Measurements from ENCODE around the gene PRDX5. TPM values are rescaled to one million over a fixed set of nuclear protein-coding genes. Genes with fewer than 3 reads are reported as not detected.
A peak's percentile ranks its signal among the peaks of the same experiment; 100 is the strongest.
"Not testable (repeated sequence)": the region's sequence is repeated elsewhere in the genome, so short reads cannot be mapped to it uniquely, and the experiment has no call there.

PRDX5 gene
- total RNA-seq, 2 experiments from 2014 or later = 103 to 105 TPM

GRCh38 chr11:64306563-64306875, 11.4 kb upstream of the PRDX5 start:
- no peak for TF ChIP-seq CTCF (IDR thresholded peaks at IDR 0.05)
- Mint-ChIP-seq H3K27ac (peak overlapping the region; percentile 89), H3K4me1 (ENCODE audit: low read depth) (peaks cover 28% of the 10 kb centered on the region), H3K9me3 (no peaks in the 10 kb centered on the region), H3K36me3 (ENCODE audit: low read depth) (peaks cover 21% of the 10 kb centered on the region), H3K27me3 (peaks cover 4% of the 10 kb centered on the region), H3K4me3 (peak overlapping the region; percentile 90)
- CTCF ChIA-PET = interaction anchor here (1.4 to 6.0 kb wide), 2 partner anchors 11 to 55 kb away, joined by 4 to 29 read pairs; partner anchors contain the start of genes PLCB3, PRDX5 and TRMT112
- DNase-seq (no peak), ATAC-seq (no peak)
- POLR2A ChIA-PET = interaction anchor here (0.8 to 4.8 kb wide), 3 partner anchors 10 to 35 kb away, joined by 3 to 35 read pairs (median 3); partner anchors contain the start of genes CCDC88B, PRDX5 and TRMT112
- intact Hi-C loops (cut with micrococcal nuclease) = loop anchor here (10.0 kb wide), 1 partner anchor 62 kb away; the partner anchor contains the start of genes FKBP2 and PPP1R14B

GRCh38 chr11:64306876-64307622, 10.9 kb upstream of the PRDX5 start:
- peak overlapping the region; percentile 90 for H3K4me3 Mint-ChIP-seq
- ChIA-PET CTCF (interaction anchor here (1.1 to 6.0 kb wide), 3 partner anchors 10 to 55 kb away, joined by 3 to 29 read pairs (median 4); partner anchors contain the start of genes PLCB3, PRDX5 and TRMT112), POLR2A (interaction anchor here (0.8 to 4.8 kb wide), 3 partner anchors 10 to 34 kb away, joined by 3 to 35 read pairs (median 3); partner anchors contain the start of genes CCDC88B, PRDX5 and TRMT112)
- DNase-seq (no peak), ATAC-seq (no peak)
- TF ChIP-seq CTCF (IDR thresholded peaks at IDR 0.05) = no peak
- peaks cover 21% of the 10 kb centered on the region for H3K36me3 Mint-ChIP-seq (ENCODE audit: low read depth)
- no peaks in the 10 kb centered on the region for H3K27me3 Mint-ChIP-seq
- peak overlapping the region; percentile 89 for H3K27ac Mint-ChIP-seq
- H3K4me1 Mint-ChIP-seq (ENCODE audit: low read depth) = peaks cover 28% of the 10 kb centered on the region
- intact Hi-C loops (cut with micrococcal nuclease) = loop anchor here (10.0 kb wide), 1 partner anchor 62 kb away; the partner anchor contains the start of genes FKBP2 and PPP1R14B
- no peaks in the 10 kb centered on the region for H3K9me3 Mint-ChIP-seq

GRCh38 chr11:64307795-64308194, 10.1 kb upstream of the PRDX5 start:
- not testable (repeated sequence) for DNase-seq, ATAC-seq, H3K27me3 Mint-ChIP-seq, H3K9me3 Mint-ChIP-seq
- Mint-ChIP-seq H3K4me1 (ENCODE audit: low read depth) (peaks cover 33% of the 10 kb centered on the region), H3K36me3 (ENCODE audit: low read depth) (peaks cover 23% of the 10 kb centered on the region), H3K27ac (peak overlapping the region; percentile 3), H3K4me3 (peak overlapping the region; percentile 7)
- intact Hi-C loops (cut with micrococcal nuclease) = loop anchor here (10.0 kb wide), 1 partner anchor 63 kb away; the partner anchor contains the start of genes FKBP2 and PPP1R14B
- CTCF ChIA-PET = interaction anchor here (1.1 to 6.0 kb wide), 2 partner anchors 9 to 24 kb away, joined by 3 to 29 read pairs; partner anchors contain the start of genes PRDX5 and TRMT112
- POLR2A ChIA-PET = interaction anchor here (4.8 kb wide), 1 partner anchor 9 kb away, joined by 35 read pairs; the partner anchor contains the start of genes PRDX5 and TRMT112

GRCh38 chr11:64312947-64313346, 5.0 kb upstream of the PRDX5 start:
- peak overlapping the region; percentile 71 for H3K27ac Mint-ChIP-seq

More at GRCh38 chr11:64312947-64313346, 5.0 kb upstream of the PRDX5 start:
- intact Hi-C loops (cut with micrococcal nuclease) = no loop called here
- no peak for DNase-seq
- Mint-ChIP-seq H3K27me3 (no peaks in the 10 kb centered on the region), H3K4me1 (ENCODE audit: low read depth) (peaks cover 32% of the 10 kb centered on the region), H3K36me3 (ENCODE audit: low read depth) (peaks cover 37% of the 10 kb centered on the region), H3K9me3 (no peaks in the 10 kb centered on the region), H3K4me3 (no peak overlapping the region)
- ChIA-PET POLR2A (interaction anchor here (0.8 to 1.4 kb wide), 4 partner anchors 28 to 73 kb away, joined by 3 to 4 read pairs (median 3); no protein-coding TSS in a partner anchor), CTCF (interaction anchor here (1.9 kb wide), 1 partner anchor 19 kb away, joined by 6 read pairs; no protein-coding TSS in a partner anchor)
- no peak for ATAC-seq
- TF ChIP-seq CTCF (IDR thresholded peaks at IDR 0.05) = no peak
